Hematopoietic multipotent progenitor cell treated with erythropoietin and hydrocortisone succinate and interleukin-3 and kit ligand, for 17 days (in vitro differentiated cells): ENCODE measurements around the gene SBK1.
A peak's percentile ranks its signal among the peaks of the same experiment; 100 is the strongest.
"Not testable (repeated sequence)": the region's sequence is repeated elsewhere in the genome, so short reads cannot be mapped to it uniquely, and the experiment has no call there.

Experiments used
- DNase-seq: peaks from one replicate; pipeline ENCODE4 v3.0.0-alpha.2; 2015; ENCODE audit warnings: low spot score

Gene SBK1

DNA sequence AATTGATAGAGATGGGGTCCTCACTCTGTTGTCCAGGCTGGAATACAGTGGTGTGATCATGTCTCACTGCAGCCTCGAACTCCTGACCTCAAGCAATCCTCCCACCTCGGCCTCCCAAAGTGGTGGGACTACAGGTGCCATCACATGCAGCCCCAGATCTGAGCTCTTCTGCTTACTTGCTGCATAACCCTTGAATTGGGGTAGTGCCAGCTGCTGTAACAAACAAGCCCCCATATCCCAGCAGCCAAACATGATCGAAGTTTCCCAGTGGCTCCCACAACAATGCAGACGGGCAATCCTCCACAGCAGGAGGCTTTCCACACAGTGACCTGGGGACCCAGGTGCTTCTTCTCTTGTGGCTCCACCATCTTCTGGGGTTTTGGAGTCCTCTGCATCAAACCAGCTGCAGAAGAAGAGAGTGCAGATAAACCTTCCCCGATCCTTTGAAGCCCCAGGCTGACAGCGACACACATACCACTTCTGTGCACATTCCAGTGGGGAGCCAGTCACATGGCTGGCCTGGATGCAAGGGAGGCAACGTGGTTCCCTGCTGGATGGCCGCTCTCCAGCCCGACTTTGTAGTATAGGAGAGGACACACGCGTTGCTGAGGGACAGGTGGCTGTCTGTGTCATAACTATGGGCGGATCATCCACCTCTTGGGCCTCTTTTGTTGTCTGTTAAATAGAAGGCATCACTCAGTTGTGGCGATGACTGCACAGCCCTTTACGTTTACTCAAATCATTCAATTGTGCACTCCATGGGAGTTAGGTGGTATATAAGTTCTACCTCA, 16.7 kb downstream of the SBK1 start:
- DNase-seq, result no peak

DNA sequence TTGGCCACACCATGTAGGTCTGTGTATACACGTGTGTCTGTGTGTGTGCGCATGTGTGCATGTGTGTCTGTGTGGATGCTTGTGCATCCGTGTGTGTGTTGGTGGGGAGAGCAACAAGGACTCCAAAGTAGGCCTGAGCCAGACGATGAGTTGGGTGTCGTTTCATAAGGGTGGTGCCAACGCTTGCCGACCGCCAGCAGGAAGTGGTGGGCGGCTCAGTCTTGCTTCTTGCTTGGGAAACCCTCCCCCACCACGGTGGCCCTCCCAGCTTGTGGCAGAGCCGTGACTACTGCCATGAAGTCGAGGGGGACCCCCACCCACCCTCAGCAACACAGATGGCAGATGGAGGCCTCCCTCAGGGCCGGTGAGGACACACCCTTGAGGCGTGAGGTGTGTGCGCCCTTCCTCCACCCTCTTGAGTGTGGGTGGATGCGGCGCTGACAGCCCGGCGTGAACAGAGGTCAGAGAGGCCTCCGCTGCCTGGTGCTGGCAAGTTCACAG, 17.5 kb downstream of the SBK1 start:
- no peak for DNase-seq

- no peak for DNase-seq
Observed at GRCh38 chr16:28310796-28311195, 18.5 kb downstream of the SBK1 start.

GRCh38 chr16:28311413-28311812, 19.1 kb downstream of the SBK1 start:
- DNase-seq, result no peak

DNA sequence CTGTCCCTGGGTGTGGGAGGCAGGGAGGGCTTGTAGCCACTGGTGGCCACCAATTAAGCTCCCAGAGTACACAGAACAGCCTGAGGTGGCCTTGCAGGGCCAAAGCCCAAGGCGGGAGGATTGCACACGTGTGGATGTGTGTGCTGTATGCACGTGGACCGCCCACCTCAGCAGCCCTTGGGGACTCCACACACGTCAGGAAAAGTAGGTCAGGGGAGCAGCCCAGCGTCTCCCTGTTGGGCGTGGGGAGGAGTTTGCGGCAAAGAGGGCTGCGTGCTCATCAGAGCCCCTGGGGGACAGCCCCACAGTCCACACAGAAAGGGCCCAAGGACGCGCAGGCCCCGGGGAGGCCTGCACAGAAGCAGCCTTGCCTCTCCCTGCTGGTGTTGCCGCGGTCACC, 19.6 kb downstream of the SBK1 start:
- DNase-seq, result no peak

DNA sequence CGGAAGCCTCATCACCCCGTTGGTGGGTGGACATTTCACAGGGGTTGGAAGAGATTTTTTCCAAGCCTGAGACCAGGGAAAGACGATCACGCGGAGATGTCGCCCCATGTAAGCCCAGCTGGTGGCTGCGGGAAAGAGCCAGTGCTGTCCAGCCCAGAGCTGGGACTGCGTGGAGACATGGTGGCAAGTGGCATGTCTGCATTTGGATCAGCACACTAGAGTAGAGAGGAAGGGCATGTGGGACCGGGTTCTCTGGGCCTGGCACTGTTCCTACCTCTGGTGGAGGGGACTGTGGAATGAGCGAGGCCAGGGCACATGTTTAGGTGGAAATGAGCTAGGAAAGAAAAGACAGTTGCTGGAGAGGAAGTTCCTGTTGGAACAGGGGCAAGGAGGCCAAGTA, 20.0 kb downstream of the SBK1 start:
- DNase-seq, result no peak

- no peak for DNase-seq
Observed at GRCh38 chr16:28313587-28313986, 21.3 kb downstream of the SBK1 start.

DNA sequence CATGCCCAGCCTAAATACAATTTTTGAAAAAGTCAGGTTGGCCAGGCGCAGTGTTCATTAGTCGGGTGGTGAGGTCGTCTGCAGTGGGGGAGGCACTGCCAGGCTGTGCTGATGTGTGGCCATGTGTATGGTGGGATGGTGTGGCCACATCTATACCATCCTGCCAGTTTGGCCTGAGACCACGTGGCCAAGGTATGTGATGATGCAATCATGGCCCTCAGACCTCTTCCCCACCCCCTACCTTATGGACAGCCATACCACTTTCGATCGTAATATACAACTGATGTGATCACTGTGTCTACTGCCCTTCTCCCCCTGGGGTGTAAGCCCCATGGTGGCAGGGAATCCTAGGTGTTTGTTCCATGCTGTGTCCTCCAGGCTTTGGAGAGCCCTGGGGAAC, 23.7 kb downstream of the SBK1 start:
- no peak for DNase-seq

- peak; percentile 43 for DNase-seq
Observed at GRCh38 chr16:28317040-28317880, 24.9 kb downstream of the SBK1 start.

DNA sequence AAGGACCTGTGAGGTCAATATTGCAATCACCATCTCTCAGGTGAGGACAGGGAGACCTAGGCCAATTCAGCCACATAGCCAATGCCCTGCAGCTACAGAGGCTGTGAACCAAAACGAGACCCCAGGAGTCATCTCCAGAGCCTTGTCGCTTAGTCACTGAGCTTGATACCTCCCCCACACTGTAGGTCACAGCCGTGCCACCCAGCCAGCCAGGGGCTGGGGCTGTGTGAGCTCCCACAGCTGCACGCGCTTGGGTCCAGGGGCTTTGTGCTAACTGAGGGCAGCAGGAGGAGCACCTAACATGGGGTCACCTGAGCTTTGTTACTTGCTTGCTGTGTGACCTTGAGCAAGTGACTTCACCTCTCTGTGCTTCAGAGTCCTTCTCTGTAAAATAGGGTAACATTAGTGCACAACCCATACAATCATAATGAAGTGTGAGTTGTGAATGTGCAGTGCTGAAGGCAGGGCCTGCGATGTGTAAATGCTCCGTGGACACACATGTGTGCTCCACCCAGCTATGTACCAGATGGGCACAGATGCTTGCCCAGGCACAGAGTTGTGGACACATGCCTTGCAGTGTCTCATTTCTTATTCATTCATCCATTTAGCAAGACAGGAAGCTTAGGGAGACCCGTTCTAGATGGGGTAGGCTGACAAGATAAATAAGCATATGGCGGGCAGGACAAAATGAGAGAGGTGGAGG, 25.9 kb downstream of the SBK1 start:
- no peak for DNase-seq

DNA sequence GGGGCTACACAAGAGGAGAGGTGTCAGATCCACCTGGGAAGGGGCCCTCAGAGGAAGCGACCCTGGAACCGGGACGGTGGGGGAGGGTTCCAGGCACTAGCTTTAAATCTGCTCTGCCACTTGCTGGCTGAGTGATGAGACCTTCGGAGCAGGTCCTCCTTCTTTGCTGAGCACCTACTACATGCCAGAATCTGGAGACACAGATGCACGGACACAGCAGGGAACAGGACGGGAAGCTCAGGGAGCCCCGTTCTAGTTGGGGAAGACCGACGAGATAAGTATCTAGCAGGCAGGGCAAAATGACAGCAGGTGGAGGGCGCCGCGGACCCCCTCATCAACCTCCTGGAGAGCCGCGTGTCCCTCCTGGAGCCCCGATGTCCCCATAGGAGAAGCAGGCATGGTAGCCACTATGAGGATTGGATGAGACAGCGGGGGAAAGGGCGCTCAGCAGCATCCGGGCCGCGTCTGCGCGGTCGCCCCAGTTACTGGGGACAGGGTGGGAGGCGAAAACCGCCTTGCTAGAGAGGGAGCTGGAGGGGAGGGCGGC, 27.2 kb downstream of the SBK1 start:
- DNase-seq, result no peak

GRCh38 chr16:28320023-28320561, 27.8 kb downstream of the SBK1 start:
- no peak for DNase-seq

DNA sequence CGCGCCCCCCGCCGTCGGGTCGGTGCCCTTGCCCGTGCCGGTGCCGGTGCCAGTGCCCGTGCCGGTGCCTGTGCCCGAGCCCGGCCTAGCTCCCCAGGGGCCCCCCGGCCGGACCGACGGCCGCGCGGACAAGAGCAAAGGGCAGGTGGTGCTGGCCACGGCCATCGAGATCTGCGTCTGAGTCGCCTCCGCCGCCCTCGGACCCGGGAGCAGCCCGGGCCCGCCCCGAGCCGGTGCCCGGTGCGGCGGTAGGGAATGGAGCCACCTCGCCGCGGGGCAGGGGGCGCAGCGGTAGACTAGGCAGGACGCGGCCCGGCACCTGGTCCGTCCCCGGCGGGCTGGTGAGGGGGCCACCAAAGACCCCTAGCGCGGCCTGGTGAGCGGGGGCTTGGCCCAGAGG, 28.4 kb downstream of the SBK1 start:
- DNase-seq, result no peak

GRCh38 chr16:28321700-28322411, 29.5 kb downstream of the SBK1 start:
- DNase-seq, result no peak

- DNase-seq, result no peak
Observed at GRCh38 chr16:28324235-28324886, 32.0 kb downstream of the SBK1 start.

DNA sequence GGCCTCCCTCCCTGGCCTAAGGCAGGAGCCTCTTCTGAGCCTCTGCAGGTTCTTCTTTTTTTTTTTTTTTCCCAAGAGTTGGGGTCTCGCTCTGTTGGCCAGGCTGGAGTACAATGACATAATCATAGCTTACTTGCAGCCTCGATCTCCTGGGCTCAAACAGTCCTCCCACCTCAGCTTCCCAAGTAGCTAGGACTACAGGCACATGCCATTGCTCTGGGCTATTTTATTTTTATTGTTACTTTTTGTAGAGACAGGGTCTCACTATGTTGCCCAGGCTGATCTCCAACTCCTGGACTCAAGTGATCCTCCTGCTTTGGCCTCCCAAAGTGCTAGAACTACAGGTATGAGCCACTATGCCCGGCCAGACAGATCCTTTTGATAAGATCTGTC, 32.6 kb downstream of the SBK1 start:
- no peak for DNase-seq

DNA sequence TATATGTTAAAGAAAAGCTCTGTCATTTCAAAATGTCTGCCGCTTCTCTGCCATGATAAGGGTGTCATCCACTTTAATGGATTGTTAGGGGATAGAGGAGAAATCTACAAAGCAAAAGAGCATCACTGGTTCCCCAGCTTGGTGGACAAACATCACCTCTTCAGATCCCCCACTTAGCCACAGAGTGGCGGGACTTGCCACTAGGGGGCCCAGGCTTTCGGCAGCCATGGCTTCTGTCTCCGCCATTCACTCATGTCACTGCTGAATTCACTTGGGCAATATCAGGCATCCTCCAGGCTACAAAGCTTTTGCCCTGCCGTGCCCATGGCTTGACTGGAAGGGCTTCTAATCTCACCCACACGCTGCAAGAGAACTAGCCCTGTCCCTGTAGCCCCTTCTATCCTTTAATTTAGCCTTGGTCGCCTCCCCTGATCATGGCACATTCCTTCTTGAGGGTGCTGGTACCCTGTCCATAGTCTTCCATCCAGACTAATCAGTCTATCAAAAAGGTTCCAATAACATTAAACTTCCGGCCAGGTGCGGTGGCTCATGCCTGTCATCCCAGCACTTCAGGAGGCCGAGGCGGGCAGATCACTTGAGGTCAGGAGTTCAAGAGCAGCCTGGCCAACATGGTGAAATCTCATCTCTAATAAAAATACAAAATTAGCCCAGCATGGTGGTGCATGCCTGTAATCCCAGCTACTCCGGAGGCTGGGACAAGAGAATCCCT, 34.7 kb downstream of the SBK1 start:
- DNase-seq, result no peak

DNA sequence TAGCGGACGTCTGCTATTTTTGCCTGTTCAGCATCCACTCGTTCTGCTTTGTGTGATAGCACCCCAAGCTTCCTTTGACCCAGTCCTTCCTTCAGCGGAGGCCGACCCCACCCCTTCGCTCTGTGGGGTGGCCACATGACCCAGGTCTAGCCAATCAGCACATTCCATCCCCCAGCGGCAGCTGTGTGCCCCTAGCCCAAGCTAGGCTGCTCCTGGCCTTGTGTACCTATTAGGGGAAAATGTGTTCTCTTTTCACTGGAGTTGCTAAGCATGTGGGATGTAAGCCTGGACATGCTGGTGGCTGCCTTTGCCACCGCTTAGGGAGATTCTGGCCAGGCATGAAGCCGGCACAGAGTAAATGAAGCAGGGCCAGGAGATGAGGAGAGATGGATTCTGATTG, 37.9 kb downstream of the SBK1 start:
- DNase-seq, result not testable (repeated sequence)

DNA sequence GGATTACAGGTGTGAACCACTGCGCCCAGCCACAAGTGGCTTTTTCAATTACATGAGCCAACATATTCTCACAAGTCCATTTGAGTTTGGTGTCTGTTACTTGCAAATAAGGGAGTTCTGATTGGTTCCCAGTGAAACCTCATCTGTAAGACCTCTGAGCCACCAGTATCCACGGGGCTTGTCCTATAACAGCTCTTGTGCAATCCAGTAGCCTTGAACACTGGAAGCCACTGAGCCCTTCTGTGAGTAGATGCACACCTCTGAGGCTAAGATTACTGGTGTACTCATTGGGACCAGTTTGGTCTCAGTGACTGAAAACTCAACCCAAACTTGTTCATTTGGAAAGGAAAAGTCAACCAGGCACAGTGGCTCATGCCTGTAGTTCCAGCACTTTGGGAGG, 38.7 kb downstream of the SBK1 start:
- not testable (repeated sequence) for DNase-seq

DNA sequence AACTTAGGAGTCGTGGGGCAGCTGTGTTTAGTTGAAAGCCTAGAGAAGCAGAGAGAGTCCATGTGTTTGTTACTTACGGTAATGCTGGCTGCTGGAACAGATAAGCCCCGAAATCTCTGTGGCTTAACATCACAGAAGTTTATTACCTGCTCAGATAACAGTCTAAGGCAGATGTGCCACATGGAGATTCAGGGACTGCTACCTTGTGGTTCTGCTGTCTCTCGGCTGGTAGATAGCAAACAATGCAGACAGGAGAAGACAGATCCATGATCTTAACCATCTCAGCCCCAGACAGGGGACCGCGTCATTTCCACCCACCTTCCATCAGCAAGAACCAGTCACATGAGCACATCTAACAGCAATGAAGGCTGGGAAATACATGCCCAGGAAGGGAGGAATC, 40.3 kb downstream of the SBK1 start:
- DNase-seq, result not testable (repeated sequence)
